K562 (cell line): ENCODE data around the gene IDUA. TPM values are rescaled to one million over a fixed set of nuclear protein-coding genes. Genes with fewer than 3 reads are reported as not detected.
A peak's percentile ranks its signal among the peaks of the same experiment; 100 is the strongest.
"Not testable (repeated sequence)": the region's sequence is repeated elsewhere in the genome, so short reads cannot be mapped to it uniquely, and the experiment has no call there.

Source experiments
- ATAC-seq: fragments of 200-7000 bp; cut with Tn5 transposase; 3 replicates; pipeline ENCODE4 v1.9.1; 2020; ENCODE audit warnings: moderate library complexity
- BruUV-seq: library from RNA; stranded (reverse); fragments of 400-500 nt; replicated peaks from 2 replicates; lab custom pipeline; 2021; lab: Mats Ljungman, UMichigan
- CTCF ChIA-PET: fragments of 300-600 bp; formaldehyde crosslinking; extraction: SDS; loops from one replicate; lab custom pipeline; 2021; ENCODE audit warnings: low intra/inter-chr PET ratio; lab: Yijun Ruan, JAX
- POLR2A ChIA-PET: fragments of 300-600, 350-650 bp; sonication (Branson Sonifier 250); formaldehyde crosslinking; extraction: SDS; loops from one replicate; lab custom pipeline; 2021; ENCODE audit warnings: antibody characterized with exemption, inconsistent platforms; lab: Yijun Ruan, JAX
- DNase-seq, 4 experiments: peaks; one replicate each; pipeline versions ENCODE4 v3.0.0 to v3.0.0-alpha.2; 2011 to 2018; ENCODE audit warnings: low spot score in 3 of 4, mixed read lengths in 3 of 4; ENCODE audit errors: extremely low read depth in 1 of 4
- FAIRE-seq: peaks from 2 replicates; lab custom pipeline; 2011; peaks lifted over from hg19 to GRCh38; lab: Jason Lieb, UNC
- H2AFZ ChIP-seq: 2 replicates; pipeline ENCODE4 v1.6.0; 2011; ENCODE audit warnings: low read depth, low read length, control low read depth, inconsistent platforms
- H3K27ac ChIP-seq: fragments of 200-600 bp; 3 replicates; pipeline ENCODE4 v1.8.0; 2011; ENCODE audit warnings: low read depth, mild to moderate bottlenecking, control low read depth, inconsistent platforms, low read length, moderate library complexity, mixed read lengths; ENCODE audit errors: extremely low read depth
- H3K27me3 ChIP-seq, 2 experiments: fragments of 300-600 bp in 1 of 2; 2 replicates in 1 of 2; 3 replicates in 1 of 2; pipeline versions ENCODE4 v1.6.0 to v1.8.0; 2011; ENCODE audit warnings: inconsistent platforms in 2 of 2, low read length in 2 of 2, mild to moderate bottlenecking in 1 of 2, mixed read lengths in 1 of 2, moderate library complexity in 1 of 2; ENCODE audit not compliant: control insufficient read depth in 2 of 2, insufficient read depth in 2 of 2
- H3K36me3 ChIP-seq: fragments of 300-600 bp; 3 replicates; pipeline ENCODE4 v1.8.0; 2011; ENCODE audit warnings: mild to moderate bottlenecking, low read length, inconsistent platforms; ENCODE audit not compliant: control insufficient read depth, insufficient read depth
- H3K4me1 ChIP-seq, 2 experiments: fragments of 200-600 bp in 1 of 2; replicated peaks in 1 of 2; 2 replicates in 1 of 2; 3 replicates in 1 of 2; pipeline versions ENCODE4 v1.5.1 to v1.8.0; 2011; ENCODE audit warnings: inconsistent platforms in 2 of 2, low read length in 2 of 2, mild to moderate bottlenecking in 1 of 2, mixed read lengths in 1 of 2, moderate library complexity in 1 of 2; ENCODE audit not compliant: control insufficient read depth in 2 of 2, insufficient read depth in 2 of 2
- H3K4me2 ChIP-seq: 2 replicates; pipeline ENCODE4 v1.6.1; 2011; ENCODE audit warnings: low read length, control low read depth, inconsistent platforms, mixed read lengths; ENCODE audit not compliant: insufficient read depth
- H3K4me3 ChIP-seq: fragments of 200-600 bp; sonication (generic), shearing (Covaris generic); 2 replicates; pipeline ENCODE4 v1.5.1; 2016; ENCODE audit warnings: control low read depth, inconsistent platforms
- H3K79me2 ChIP-seq: fragments of 200-600 bp; 3 replicates; pipeline ENCODE4 v1.8.0; 2011; ENCODE audit warnings: low read length, inconsistent platforms; ENCODE audit not compliant: control insufficient read depth, insufficient read depth
- H3K9ac ChIP-seq, 2 experiments: 2 replicates each; pipeline versions ENCODE4 v1.6.0 to v1.6.1; 2011; ENCODE audit warnings: low read depth in 2 of 2, low read length in 2 of 2, control low read depth in 1 of 2, inconsistent platforms in 1 of 2, mild to moderate bottlenecking in 1 of 2, mixed read lengths in 1 of 2; ENCODE audit not compliant: insufficient read depth in 1 of 2
- H3K9me1 ChIP-seq: one replicate; pipeline ENCODE4 v1.6.0; 2011; ENCODE audit warnings: inconsistent platforms, mild to moderate bottlenecking, low read length, moderate library complexity; ENCODE audit not compliant: control insufficient read depth, insufficient read depth
- H3K9me3 ChIP-seq: replicated peaks from 2 replicates; pipeline ENCODE4 v1.5.1; 2011; ENCODE audit warnings: low read depth, low read length, inconsistent platforms; ENCODE audit not compliant: control insufficient read depth, insufficient read depth
- H4K20me1 ChIP-seq: replicated peaks from 2 replicates; pipeline ENCODE4 v1.6.1; 2011; ENCODE audit warnings: low read length, inconsistent platforms, mixed read lengths; ENCODE audit not compliant: control insufficient read depth, insufficient read depth
- FOXM1 ChIP-seq, 2 experiments: fragments of 450-650 bp in 1 of 2; sonication (generic) in 1 of 2; formaldehyde crosslinking in 1 of 2; IDR thresholded peaks; 2 replicates each; pipeline versions ENCODE4 v1.6.1 to v1.9.0; 2017 to 2022; ENCODE audit warnings: low read depth in 2 of 2, mild to moderate bottlenecking in 2 of 2, missing genetic modification reagents in 1 of 2, moderate library complexity in 1 of 2
- HNRNPLL ChIP-seq: fragments of 200-400 bp; formaldehyde crosslinking; IDR thresholded peaks from 2 replicates; pipeline ENCODE4 v1.6.1; 2017; ENCODE audit warnings: low read length, low read depth, mild to moderate bottlenecking; ENCODE audit not compliant: poor library complexity, severe bottlenecking
- KHSRP ChIP-seq: fragments of 450-650 bp; IDR thresholded peaks from 2 replicates; pipeline ENCODE4 v1.6.1; 2017
- TRIM24 ChIP-seq, 2 experiments: fragments of 450-650 bp; IDR thresholded peaks; 2 replicates each; pipeline ENCODE4 v1.6.1; 2016
- ZFPM2 ChIP-seq: fragments of 250-450 bp; sonication (Bioruptor Pico); IDR thresholded peaks from 2 replicates; pipeline ENCODE4 v1.5.1; 2022; ENCODE audit warnings: mild to moderate bottlenecking
- WGBS: fragments of 100-300 bp; shearing (Covaris generic); methylation state at CpG from one replicate; pipeline ENCODE4 v1.1.6; 2016; ENCODE audit warnings: low coverage, mixed read lengths; ENCODE audit not compliant: insufficient coverage; ENCODE audit errors: missing lambda C conversion rate; 5-methylcytosine and 5-hydroxymethylcytosine counted together
- in situ Hi-C: fragments of 300-500 bp; cut with MboI; formaldehyde crosslinking; loops from 4 replicates; pipeline ENCODE4 v1.15.0; 2018; ENCODE audit warnings: inconsistent platforms, mixed read lengths
- intact Hi-C: fragments of 100-400 bp; cut with micrococcal nuclease; formaldehyde crosslinking; loops from 2 replicates; pipeline ENCODE4 v1.14.2; 2022
- polyA plus RNA-seq, 8 experiments: library from polyadenylated mRNA; depleted of rRNA in 4 of 8; stranded (reverse) in 5 of 8; unstranded in 3 of 8; fragments of >200 nt; fragmentation: Nextera tagmentation in 2 of 8; fragmentation: Illumina TruSeq in 1 of 8; extraction: Ambion mirVana in 2 of 8; extraction: Trizol in 1 of 8; gene quantifications; 2 replicates each; pipeline versions ENCODE4 v1.2.1 to v1.2.3, GENCODE V29; 2011 to 2014; ENCODE audit warnings: inconsistent platforms in 1 of 8, missing spikeins in 1 of 8
- total RNA-seq, 7 experiments: library from RNA; depleted of rRNA in 6 of 7; stranded (reverse); fragments of >200 nt in 6 of 7; fragmentation: Illumina TruSeq in 2 of 7; extraction: Trizol in 2 of 7; gene quantifications; 2 replicates each; pipeline versions ENCODE4 v1.2.1 to v1.2.3, GENCODE V29; 2011 to 2021; ENCODE audit warnings: low replicate concordance in 1 of 7
- TF ChIP-seq, protein P1 (sequence below): fragments of 450-650 bp; IDR thresholded peaks from 2 replicates; pipeline ENCODE4 v1.6.1; 2016

IDUA gene
- total and polyA plus RNA-seq, 9 of the 15 experiments (the other 6 are each of a cell fraction or from before 2014, with no cell fraction given): 0.04 to 16.1 (median 1.2) TPM

- TF ChIP-seq FOXM1 (IDR thresholded peaks at IDR 0.05; ENCODE audit: low read depth) (no peak), FOXM1 (CRISPR knock-in tag; IDR thresholded peaks at IDR 0.05; ENCODE audit: low read depth) (0 out of 2 replicates have a peak, but pooled peaks have one; percentile 45), KHSRP (no peak), TRIM24 (IDR thresholded peaks at IDR 0.05) (no peak), ZFPM2 (CRISPR knock-in tag) (no peak), HNRNPLL (peak; percentile 65)
These were observed at the start of gene IDUA (continued) for GRCh38 chr4:986879-987623.

GRCh38 chr4:939508-939907 is 47.3 kb upstream of the IDUA start:
- intact Hi-C loops, H3K79me2 ChIP-seq, FAIRE-seq, H4K20me1 ChIP-seq, BruUV-seq, in situ Hi-C loops, H3K4me2 ChIP-seq, H3K9me3 ChIP-seq, H3K4me3 ChIP-seq, H3K9me1 ChIP-seq, H2AFZ ChIP-seq, H3K9ac ChIP-seq, CTCF ChIA-PET, H3K27ac ChIP-seq, H3K4me1 ChIP-seq, DNase-seq, H3K27me3 ChIP-seq, ATAC-seq, H3K36me3 ChIP-seq: not testable (repeated sequence)
- 54% methylated on average over 4 of the region's 4 CpGs for WGBS
- POLR2A ChIA-PET: interaction anchor here (1.5 kb wide), 1 partner anchor 9 kb away, joined by 6 read pairs; no protein-coding TSS in a partner anchor
- TF ChIP-seq, protein P1, sequence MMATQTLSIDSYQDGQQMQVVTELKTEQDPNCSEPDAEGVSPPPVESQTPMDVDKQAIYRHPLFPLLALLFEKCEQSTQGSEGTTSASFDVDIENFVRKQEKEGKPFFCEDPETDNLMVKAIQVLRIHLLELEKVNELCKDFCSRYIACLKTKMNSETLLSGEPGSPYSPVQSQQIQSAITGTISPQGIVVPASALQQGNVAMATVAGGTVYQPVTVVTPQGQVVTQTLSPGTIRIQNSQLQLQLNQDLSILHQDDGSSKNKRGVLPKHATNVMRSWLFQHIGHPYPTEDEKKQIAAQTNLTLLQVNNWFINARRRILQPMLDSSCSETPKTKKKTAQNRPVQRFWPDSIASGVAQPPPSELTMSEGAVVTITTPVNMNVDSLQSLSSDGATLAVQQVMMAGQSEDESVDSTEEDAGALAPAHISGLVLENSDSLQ: peak; percentile 68
